Esophagus squamous epithelium (tissue), 5 donors: ENCODE data around the gene MTSS2. TPM values are rescaled to one million over a fixed set of nuclear protein-coding genes. Genes with fewer than 3 reads are reported as not detected.

Experiments
- DNase-seq: peaks from one replicate; lab custom pipeline; 2025; lab: John Stamatoyannopoulos, UW
- H3K27ac ChIP-seq, 4 donors: fragments of 200-600 bp; sonication (generic); one replicate each; pipeline ENCODE4 v1.5.1; 2016 to 2019; ENCODE audit warnings: mild to moderate bottlenecking in 1 of 4
- H3K27me3 ChIP-seq, 4 donors: fragments of 200-600 bp; sonication (generic); 1 replicate in 3 of 4; 2 replicates in 1 of 4; pipeline versions ENCODE4 v1.5.1 to v1.6.0; 2017 to 2021; ENCODE audit warnings: antibody characterized with exemption in 1 of 4
- H3K36me3 ChIP-seq, 3 donors: fragments of 200-600 bp; sonication (generic); one replicate each; pipeline ENCODE4 v1.5.1; 2016 to 2019
- H3K4me1 ChIP-seq, 3 donors: fragments of 200-600 bp; sonication (generic); one replicate each; pipeline ENCODE4 v1.5.1; 2017 to 2019
- H3K4me3 ChIP-seq, 4 donors: fragments of 200-600 bp; sonication (generic); 1 replicate in 3 of 4; 2 replicates in 1 of 4; pipeline ENCODE4 v1.5.1; 2016 to 2019; ENCODE audit warnings: mild to moderate bottlenecking in 2 of 4, moderate library complexity in 1 of 4
- H3K9me3 ChIP-seq, 3 donors: fragments of 200-600 bp; sonication (generic); one replicate each; pipeline ENCODE4 v1.5.1; 2016 to 2019
- CTCF ChIP-seq, 6 experiments: fragments of 450-650 bp in 4 of 6; fragments of 200-600 bp in 2 of 6; sonication (generic) in 2 of 6; IDR thresholded peaks; one replicate each; pipeline ENCODE4 v1.5.1; 2016 to 2019; ENCODE audit warnings: antibody characterized with exemption in 6 of 6, mild to moderate bottlenecking in 4 of 6, moderate library complexity in 4 of 6
- POLR2A ChIP-seq, 4 donors: fragments of 450-650 bp; IDR thresholded peaks; one replicate each; pipeline ENCODE4 v1.6.1; 2017; ENCODE audit warnings: antibody characterized with exemption in 4 of 4, mild to moderate bottlenecking in 4 of 4, moderate library complexity in 3 of 4
- WGBS, 2 donors: methylation state at CpG; one replicate each; pipeline ENCODE4 v1.1.5; 2018; 5-methylcytosine and 5-hydroxymethylcytosine counted together
- intact Hi-C: fragments of 100-400 bp; cut with DNase I; formaldehyde crosslinking; loops from one replicate; pipeline ENCODE4 v1.15.0; 2022
- total RNA-seq, 4 donors: library from RNA; depleted of rRNA; stranded (reverse); fragments of >200 nt; gene quantifications; one replicate each; pipeline ENCODE4 v1.1.0, GENCODE V29; 2016
- donor health status: DM: yes; HTN: yes; CAD: no.

MTSS2 gene
- 10 to 100 TPM; 15.5 to 39.7 (median 27.5) TPM for total RNA-seq

- TF ChIP-seq CTCF (IDR thresholded peaks at IDR 0.05) (peak in 1 of 6 experiments; percentile 23), POLR2A (IDR thresholded peaks at IDR 0.05) (peak in 2 of 4 donors; percentile 49 to 52)
- H3K36me3 ChIP-seq, result peaks cover 0 to 9% (median 0%) of the 10 kb centered on the region in 3 donors
- intact Hi-C loops, result no loop called here
- 0% methylated on average over 1 to 4 of the region's 72 CpGs for WGBS, 2 donors
- H3K27ac ChIP-seq, result peak within 1 kb of the TSS; percentile 88 to 95 (median 92)
- no peak for DNase-seq
- no peaks in the 10 kb centered on the region for H3K9me3 ChIP-seq
- H3K4me1 ChIP-seq, result peaks cover 85 to 95% (median 86%) of the 10 kb centered on the region in 3 donors
- H3K27me3 ChIP-seq, result no peaks in the 10 kb centered on the region
- peak within 1 kb of the TSS; percentile 61 to 85 (median 76) for H3K4me3 ChIP-seq
Observed at GRCh38 chr16:70685938-70686375, at the start of gene MTSS2. MTSS2 (minus strand) TSS chr16:70686053; CDS start chr16:70685791, 262 bp downstream.

- Histone ChIP-seq H3K27me3 (no peaks in the 10 kb centered on the region), H3K9me3 (no peaks in the 10 kb centered on the region), H3K27ac (peak overlapping the region; percentile 72 to 91 (median 84)), H3K36me3 (peaks cover 0 to 25% (median 5%) of the 10 kb centered on the region in 3 donors), H3K4me3 (no peak overlapping the region), H3K4me1 (peaks cover 19 to 59% (median 32%) of the 10 kb centered on the region in 3 donors)
- DNase-seq, result no peak
- TF ChIP-seq CTCF (IDR thresholded peaks at IDR 0.05) (no peak), POLR2A (IDR thresholded peaks at IDR 0.05) (no peak)
- intact Hi-C loops, result no loop called here
- 81% methylated on average over 6 to 10 of the region's 13 CpGs for WGBS, 2 donors
Observed at GRCh38 chr16:70735141-70735979, 49.5 kb upstream of the MTSS2 start.

GRCh38 chr16:70734522-70735095 lies 48.8 kb upstream of the MTSS2 start:
- H3K4me1 ChIP-seq, result peaks cover 19 to 56% (median 32%) of the 10 kb centered on the region in 3 donors
- intact Hi-C loops, result no loop called here
- 91 to 100% methylated on average over 1 to 4 of the region's 4 CpGs for WGBS, 2 donors
- peaks cover 0 to 28% (median 5%) of the 10 kb centered on the region in 3 donors for H3K36me3 ChIP-seq
- H3K4me3 ChIP-seq, result no peak overlapping the region
- no peak for DNase-seq
- peak overlapping the region in 3 of 4 donors; percentile 83 to 91 (median 86) for H3K27ac ChIP-seq
- no peaks in the 10 kb centered on the region for H3K27me3 ChIP-seq
- TF ChIP-seq POLR2A (IDR thresholded peaks at IDR 0.05) (no peak), CTCF (IDR thresholded peaks at IDR 0.05) (no peak)
- H3K9me3 ChIP-seq, result no peaks in the 10 kb centered on the region

GRCh38 chr16:70730944-70731343 lies 45.1 kb upstream of the MTSS2 start:
- WGBS, 2 donors, result 71 to 80% methylated on average over 1 to 3 of the region's 3 CpGs
- no peak for DNase-seq
- intact Hi-C loops, result no loop called here
- TF ChIP-seq CTCF (IDR thresholded peaks at IDR 0.05) (no peak), POLR2A (IDR thresholded peaks at IDR 0.05) (no peak)
- peaks cover 0 to 51% (median 5%) of the 10 kb centered on the region in 3 donors for H3K36me3 ChIP-seq
- H3K27ac ChIP-seq, result no peak overlapping the region
- peaks cover 9 to 50% (median 21%) of the 10 kb centered on the region in 3 donors for H3K4me1 ChIP-seq
- H3K9me3 ChIP-seq, result no peaks in the 10 kb centered on the region
- no peaks in the 10 kb centered on the region for H3K27me3 ChIP-seq
- no peak overlapping the region for H3K4me3 ChIP-seq

GRCh38 chr16:70730031-70730430 lies 44.2 kb upstream of the MTSS2 start:
- intact Hi-C loops, result no loop called here
- 86 to 89% methylated on average over 7 of the region's 7 CpGs for WGBS, 2 donors
- Histone ChIP-seq H3K4me1 (peaks cover 16 to 50% (median 26%) of the 10 kb centered on the region in 3 donors), H3K9me3 (no peaks in the 10 kb centered on the region), H3K27ac (peak overlapping the region in 1 of 4 donors; percentile 2), H3K36me3 (peaks cover 0 to 50% (median 5%) of the 10 kb centered on the region in 3 donors), H3K27me3 (no peaks in the 10 kb centered on the region), H3K4me3 (no peak overlapping the region)
- no peak for TF ChIP-seq CTCF (IDR thresholded peaks at IDR 0.05)
- DNase-seq, result no peak
